IMR-90 (cell line): ENCODE measurements around the gene IL21R. TPM values are rescaled to one million over a fixed set of nuclear protein-coding genes. Genes with fewer than 3 reads are reported as not detected.

Experiments used
- ATAC-seq: fragments of 200-7000 bp; cut with Tn5 transposase; 2 replicates; pipeline ENCODE4 v1.9.1; 2020; ENCODE audit warnings: low read depth, mild to moderate bottlenecking, moderate library complexity
- BruUV-seq: library from RNA; stranded (reverse); fragments of 400-500 nt; replicated peaks from 2 replicates; lab custom pipeline; 2021; lab: Mats Ljungman, UMichigan
- CTCF ChIA-PET: fragments of 300-600 bp; formaldehyde crosslinking; extraction: SDS; loops from one replicate; lab custom pipeline; 2021; ENCODE audit warnings: antibody characterized with exemption; lab: Yijun Ruan, JAX
- POLR2A ChIA-PET: fragments of 300-600 bp; sonication (Branson Sonifier 250); formaldehyde crosslinking; loops from one replicate; lab custom pipeline; 2022; ENCODE audit warnings: antibody characterized with exemption; ENCODE audit not compliant: unreplicated experiment; lab: Charles Lee
- DNase-seq: peaks from one replicate; pipeline ENCODE4 v3.0.0; 2013
- H2AFZ ChIP-seq: replicated peaks from 2 replicates; pipeline ENCODE3; 2013; ENCODE audit warnings: low read length, mild to moderate bottlenecking; ENCODE audit not compliant: poor library complexity
- H2AK5ac ChIP-seq: 2 replicates; pipeline ENCODE4 v1.6.1; 2013; ENCODE audit warnings: low read depth, low read length, inconsistent platforms
- H2AK9ac ChIP-seq: replicated peaks from 2 replicates; pipeline ENCODE3; 2013; ENCODE audit warnings: mild to moderate bottlenecking, low read depth, low read length, moderate library complexity; ENCODE audit not compliant: poor library complexity
- H2BK120ac ChIP-seq: 2 replicates; pipeline ENCODE4 v1.6.1; 2013; ENCODE audit warnings: low read depth, low read length, inconsistent platforms
- H2BK15ac ChIP-seq: 3 replicates; pipeline ENCODE4 v1.6.1; 2013; ENCODE audit warnings: low read depth, low read length, inconsistent platforms
- H2BK20ac ChIP-seq: 2 replicates; pipeline ENCODE4 v1.6.1; 2013; ENCODE audit warnings: low read depth, mild to moderate bottlenecking, inconsistent platforms, low read length, moderate library complexity
- H2BK5ac ChIP-seq: 2 replicates; pipeline ENCODE4 v1.6.1; 2013; ENCODE audit warnings: mild to moderate bottlenecking, low read depth, low read length, inconsistent platforms; ENCODE audit not compliant: poor library complexity, severe bottlenecking
- H3K14ac ChIP-seq: replicated peaks from 2 replicates; pipeline ENCODE4 v1.6.1; 2013; ENCODE audit warnings: low read depth, low read length, inconsistent platforms
- H3K18ac ChIP-seq: 2 replicates; pipeline ENCODE4 v1.6.1; 2013; ENCODE audit warnings: low read depth, low read length, control low read depth
- H3K23ac ChIP-seq: 2 replicates; pipeline ENCODE4 v1.6.1; 2013; ENCODE audit warnings: low read depth, low read length, inconsistent platforms
- H3K27ac ChIP-seq: 2 replicates; pipeline ENCODE4 v1.5.1; 2013; ENCODE audit warnings: mild to moderate bottlenecking, control low read depth, low read length; ENCODE audit not compliant: insufficient read depth
- H3K27me3 ChIP-seq: 2 replicates; pipeline ENCODE4 v1.6.1; 2013; ENCODE audit warnings: low read length; ENCODE audit not compliant: control insufficient read depth, insufficient read depth
- H3K36me3 ChIP-seq: 2 replicates; pipeline ENCODE4 v1.6.1; 2013; ENCODE audit warnings: low read length, mixed read lengths; ENCODE audit not compliant: control insufficient read depth, insufficient read depth
- H3K4ac ChIP-seq: 2 replicates; pipeline ENCODE4 v1.6.1; 2013; ENCODE audit warnings: low read depth, low read length, inconsistent platforms
- H3K4me1 ChIP-seq: 2 replicates; pipeline ENCODE4 v1.6.1; 2013; ENCODE audit warnings: low read length, mixed read lengths; ENCODE audit not compliant: control insufficient read depth, insufficient read depth
- H3K4me2 ChIP-seq: 2 replicates; pipeline ENCODE4 v1.6.1; 2013; ENCODE audit warnings: low read depth, mild to moderate bottlenecking, control low read depth, low read length, moderate library complexity
- H3K4me3 ChIP-seq: 2 replicates; pipeline ENCODE4 v1.5.1; 2013; ENCODE audit warnings: low read depth, mild to moderate bottlenecking, control low read depth, low read length, moderate library complexity; ENCODE audit not compliant: insufficient read depth
- H3K56ac ChIP-seq: 2 replicates; pipeline ENCODE4 v1.6.1; 2013; ENCODE audit warnings: low read length, inconsistent platforms; ENCODE audit not compliant: insufficient read depth; ENCODE audit errors: extremely low read depth
- H3K79me1 ChIP-seq, 2 experiments: 2 replicates each; pipeline ENCODE4 v1.6.1; 2013; ENCODE audit warnings: low read length in 2 of 2, inconsistent platforms in 1 of 2, low read depth in 1 of 2
- H3K9ac ChIP-seq: 2 replicates; pipeline ENCODE4 v1.6.1; 2013; ENCODE audit warnings: low read depth, low read length, control low read depth
- H3K9me1 ChIP-seq: 2 replicates; pipeline ENCODE4 v1.6.1; 2013; ENCODE audit warnings: low read length, inconsistent platforms; ENCODE audit not compliant: insufficient read depth
- H3K9me3 ChIP-seq: 2 replicates; pipeline ENCODE4 v1.6.1; 2013; ENCODE audit warnings: low read length; ENCODE audit not compliant: control insufficient read depth, insufficient read depth
- H4K20me1 ChIP-seq: 2 replicates; pipeline ENCODE4 v1.6.1; 2013; ENCODE audit warnings: low read length, inconsistent platforms; ENCODE audit not compliant: insufficient read depth
- H4K5ac ChIP-seq: 2 replicates; pipeline ENCODE4 v1.6.1; 2013; ENCODE audit warnings: mild to moderate bottlenecking, low read depth, low read length, control low read depth
- H4K8ac ChIP-seq, 2 experiments: 2 replicates each; pipeline ENCODE4 v1.6.1; 2013; ENCODE audit warnings: low read depth in 2 of 2, low read length in 2 of 2, control low read depth in 1 of 2, inconsistent platforms in 1 of 2
- H4K91ac ChIP-seq: 2 replicates; pipeline ENCODE4 v1.6.1; 2013; ENCODE audit warnings: low read depth, low read length, inconsistent platforms; ENCODE audit not compliant: insufficient read depth
- BHLHE40 ChIP-seq: fragments of 150-350 bp; IDR thresholded peaks from 2 replicates; pipeline ENCODE4 v1.6.1; 2016; ENCODE audit warnings: mild to moderate bottlenecking, low read depth, low read length
- CEBPB ChIP-seq: IDR thresholded peaks from 2 replicates; pipeline ENCODE4 v1.6.1; 2012; ENCODE audit warnings: low read depth, low read length, improper control_type of control experiment
- CHD1 ChIP-seq: IDR thresholded peaks from 2 replicates; pipeline ENCODE4 v1.6.1; 2012; ENCODE audit warnings: low read depth, low read length, improper control_type of control experiment
- FOS ChIP-seq: fragments of 150-350 bp; IDR thresholded peaks from 2 replicates; pipeline ENCODE4 v1.6.1; 2016; ENCODE audit warnings: low read depth, low read length
- MAFK ChIP-seq: IDR thresholded peaks from 2 replicates; pipeline ENCODE4 v1.6.1; 2012; ENCODE audit warnings: low read depth, low read length, improper control_type of control experiment
- MAZ ChIP-seq: IDR thresholded peaks from 2 replicates; pipeline ENCODE4 v1.6.1; 2012; ENCODE audit warnings: low read depth, mild to moderate bottlenecking, low read length, improper control_type of control experiment, moderate library complexity, borderline replicate concordance
- MXI1 ChIP-seq: IDR thresholded peaks from 2 replicates; pipeline ENCODE4 v1.6.1; 2012; ENCODE audit warnings: low read depth, mild to moderate bottlenecking, low read length, moderate library complexity, borderline replicate concordance
- NFE2L2 ChIP-seq: fragments of 150-350 bp; IDR thresholded peaks from 2 replicates; pipeline ENCODE4 v1.6.1; 2016; ENCODE audit warnings: low read depth, mild to moderate bottlenecking, low read length
- POLR2A ChIP-seq: IDR thresholded peaks from 2 replicates; pipeline ENCODE4 v1.6.1; 2012; ENCODE audit warnings: mild to moderate bottlenecking, low read depth, low read length
- RAD21 ChIP-seq: IDR thresholded peaks from 2 replicates; pipeline ENCODE4 v1.6.1; 2012; ENCODE audit warnings: low read length, improper control_type of control experiment
- RCOR1 ChIP-seq: IDR thresholded peaks from 2 replicates; pipeline ENCODE4 v1.6.1; 2012; ENCODE audit warnings: mild to moderate bottlenecking, low read length, improper control_type of control experiment; ENCODE audit not compliant: insufficient replicate concordance
- RFX5 ChIP-seq: IDR thresholded peaks from 2 replicates; pipeline ENCODE4 v1.8.0; 2012; ENCODE audit warnings: low read depth, mild to moderate bottlenecking, low read length, moderate library complexity
- SMC3 ChIP-seq: fragments of 150-350 bp; IDR thresholded peaks from 2 replicates; pipeline ENCODE4 v1.6.1; 2016; ENCODE audit warnings: low read depth, mild to moderate bottlenecking, antibody characterized with exemption, low read length, moderate library complexity
- WGBS, 2 experiments: methylation state at CpG; one replicate each; pipeline versions ENCODE4 v1.1.5 to v1.1.7; 2013; ENCODE audit warnings: missing lambda C conversion rate in 2 of 2; ENCODE audit not compliant: insufficient read length in 1 of 2; ENCODE audit errors: extremely low coverage in 2 of 2; 5-methylcytosine and 5-hydroxymethylcytosine counted together
- dilution Hi-C: fragments of 300-500 bp; cut with HindIII; formaldehyde crosslinking; loops from one replicate; pipeline ENCODE4 v1.14.3; 2018; ENCODE audit warnings: low sequenced_read_pairs; ENCODE audit not compliant: unreplicated experiment
- in situ Hi-C: fragments of 300-500 bp; cut with MboI; formaldehyde crosslinking; loops from 3 replicates; pipeline ENCODE4 v1.14.3; 2019; ENCODE audit warnings: low sequenced_read_pairs, inconsistent platforms, mixed read lengths
- intact Hi-C: fragments of 100-400 bp; cut with micrococcal nuclease; formaldehyde crosslinking; loops from 2 replicates; pipeline ENCODE4 v1.10.0; 2022
- polyA plus RNA-seq, 3 experiments: library from polyadenylated mRNA; depleted of rRNA; stranded (reverse); fragments of >200 nt; gene quantifications; 2 replicates each; pipeline ENCODE4 v1.2.3, GENCODE V29; 2012; ENCODE audit warnings: low replicate concordance in 1 of 3
- total RNA-seq: library from RNA; depleted of rRNA; stranded (reverse); fragments of >200 nt; gene quantifications from 2 replicates; pipeline ENCODE4 v1.2.3, GENCODE V29; 2012
- TF ChIP-seq, protein P1 (sequence below): conservative IDR thresholded peaks from 2 replicates; pipeline ENCODE4 v1.5.1; 2012; ENCODE audit warnings: mild to moderate bottlenecking, low read depth, low read length, improper control_type of control experiment
- TF ChIP-seq, protein P2 (sequence below): fragments of 150-350 bp; IDR thresholded peaks from 2 replicates; pipeline ENCODE4 v1.6.1; 2017; ENCODE audit warnings: mild to moderate bottlenecking, antibody characterized with exemption, low read length, low read depth
- TF ChIP-seq, protein P3 (sequence below): fragments of 150-350 bp; IDR thresholded peaks from 2 replicates; pipeline ENCODE4 v1.6.1; 2016; ENCODE audit warnings: low read depth, mild to moderate bottlenecking, low read length, moderate library complexity, borderline replicate concordance

IL21R gene
- total and polyA plus RNA-seq, 2 of the 4 experiments (the other 2 are of a cell fraction), result 0.72 to 0.97 TPM

DNA sequence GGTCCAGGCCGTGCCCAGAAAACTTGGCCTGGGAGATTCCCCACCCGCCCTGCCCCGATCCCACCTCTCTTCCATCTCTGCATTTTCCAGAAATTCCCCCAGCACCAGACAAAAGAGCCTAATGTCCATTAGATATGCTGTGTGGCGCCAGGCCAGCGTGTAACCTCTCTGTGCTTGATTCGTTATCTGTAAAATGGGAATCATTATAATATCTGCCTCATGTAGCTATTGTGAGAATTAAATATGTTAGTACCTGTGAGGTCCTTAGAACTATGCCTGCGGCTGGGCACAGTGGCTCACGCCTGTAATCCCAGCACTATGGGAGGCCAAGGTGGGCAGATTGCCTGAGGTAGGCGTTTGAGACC, 33.6 kb upstream of the IL21R start:
- Histone ChIP-seq H2AFZ (no peak overlapping the region), H3K4ac (no peak overlapping the region; the same call in 1 of the 2 replicates), H3K9ac (no peak overlapping the region), H3K23ac (no peak overlapping the region), H2BK20ac (no peak overlapping the region), H3K4me3 (no peak overlapping the region), H4K5ac (no peak overlapping the region), H4K20me1 (no peaks in the 10 kb centered on the region), H2BK5ac (no peak overlapping the region), H3K18ac (no peak overlapping the region), H4K8ac (no peak overlapping the region; a peak in 1 of 4 replicates), H3K9me1 (peaks cover 11% of the 10 kb centered on the region; the same call in 1 of the 2 replicates), H3K9me3 (no peaks in the 10 kb centered on the region; the same call in 1 of the 2 replicates), H2AK5ac (no peak overlapping the region), H3K36me3 (peaks cover 13% of the 10 kb centered on the region), H3K27me3 (no peaks in the 10 kb centered on the region), H2AK9ac (no peak overlapping the region), H3K14ac (no peak overlapping the region), H3K56ac (no peak overlapping the region), H3K79me1 (peaks cover 0 to 8% of the 10 kb centered on the region in 2 experiments; a peak in 3 of 4 replicates), H3K27ac (no peak overlapping the region), H4K91ac (no peak overlapping the region), H2BK15ac (no peak overlapping the region), H3K4me2 (no peak overlapping the region), H2BK120ac (peak overlapping the region; percentile 89), H3K4me1 (peaks cover 13% of the 10 kb centered on the region)
- intact Hi-C loops, result loop anchor here (1.0 to 5.0 kb wide), 7 partner anchors 89 to 1530 kb away; no protein-coding TSS in a partner anchor
- CTCF ChIA-PET, result interaction anchor here (0.6 to 3.5 kb wide), 12 partner anchors 52 to 258 kb away, joined by 3 to 24 read pairs (median 4); partner anchors contain the start of gene KDM8
- no CpG with 5 or more reads among the region's 9 CpGs for WGBS, 2 experiments
- POLR2A ChIA-PET, result no interaction called here
- in situ Hi-C loops, result no loop called here
- dilution Hi-C loops, result no loop called here
- DNase-seq (no peak), ATAC-seq (no peak)
- BruUV-seq, result no TSS peak
- TF ChIP-seq RFX5 (no peak), CHD1 (no peak), BHLHE40 (no peak), NFE2L2 (no peak), RCOR1 (no peak), RAD21 (no peak), CEBPB (no peak), MAZ (no peak), FOS (no peak), POLR2A (no peak), MAFK (no peak), SMC3 (no peak), MXI1 (no peak)
- TF ChIP-seq, protein P1, sequence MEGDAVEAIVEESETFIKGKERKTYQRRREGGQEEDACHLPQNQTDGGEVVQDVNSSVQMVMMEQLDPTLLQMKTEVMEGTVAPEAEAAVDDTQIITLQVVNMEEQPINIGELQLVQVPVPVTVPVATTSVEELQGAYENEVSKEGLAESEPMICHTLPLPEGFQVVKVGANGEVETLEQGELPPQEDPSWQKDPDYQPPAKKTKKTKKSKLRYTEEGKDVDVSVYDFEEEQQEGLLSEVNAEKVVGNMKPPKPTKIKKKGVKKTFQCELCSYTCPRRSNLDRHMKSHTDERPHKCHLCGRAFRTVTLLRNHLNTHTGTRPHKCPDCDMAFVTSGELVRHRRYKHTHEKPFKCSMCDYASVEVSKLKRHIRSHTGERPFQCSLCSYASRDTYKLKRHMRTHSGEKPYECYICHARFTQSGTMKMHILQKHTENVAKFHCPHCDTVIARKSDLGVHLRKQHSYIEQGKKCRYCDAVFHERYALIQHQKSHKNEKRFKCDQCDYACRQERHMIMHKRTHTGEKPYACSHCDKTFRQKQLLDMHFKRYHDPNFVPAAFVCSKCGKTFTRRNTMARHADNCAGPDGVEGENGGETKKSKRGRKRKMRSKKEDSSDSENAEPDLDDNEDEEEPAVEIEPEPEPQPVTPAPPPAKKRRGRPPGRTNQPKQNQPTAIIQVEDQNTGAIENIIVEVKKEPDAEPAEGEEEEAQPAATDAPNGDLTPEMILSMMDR, result no peak
- TF ChIP-seq, protein P2, sequence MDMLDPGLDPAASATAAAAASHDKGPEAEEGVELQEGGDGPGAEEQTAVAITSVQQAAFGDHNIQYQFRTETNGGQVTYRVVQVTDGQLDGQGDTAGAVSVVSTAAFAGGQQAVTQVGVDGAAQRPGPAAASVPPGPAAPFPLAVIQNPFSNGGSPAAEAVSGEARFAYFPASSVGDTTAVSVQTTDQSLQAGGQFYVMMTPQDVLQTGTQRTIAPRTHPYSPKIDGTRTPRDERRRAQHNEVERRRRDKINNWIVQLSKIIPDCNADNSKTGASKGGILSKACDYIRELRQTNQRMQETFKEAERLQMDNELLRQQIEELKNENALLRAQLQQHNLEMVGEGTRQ, result no peak
- TF ChIP-seq, protein P3, sequence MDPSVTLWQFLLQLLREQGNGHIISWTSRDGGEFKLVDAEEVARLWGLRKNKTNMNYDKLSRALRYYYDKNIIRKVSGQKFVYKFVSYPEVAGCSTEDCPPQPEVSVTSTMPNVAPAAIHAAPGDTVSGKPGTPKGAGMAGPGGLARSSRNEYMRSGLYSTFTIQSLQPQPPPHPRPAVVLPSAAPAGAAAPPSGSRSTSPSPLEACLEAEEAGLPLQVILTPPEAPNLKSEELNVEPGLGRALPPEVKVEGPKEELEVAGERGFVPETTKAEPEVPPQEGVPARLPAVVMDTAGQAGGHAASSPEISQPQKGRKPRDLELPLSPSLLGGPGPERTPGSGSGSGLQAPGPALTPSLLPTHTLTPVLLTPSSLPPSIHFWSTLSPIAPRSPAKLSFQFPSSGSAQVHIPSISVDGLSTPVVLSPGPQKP, result no peak
